ENCODE measurements around the gene SBK2.
A peak's percentile ranks its signal among the peaks of the same experiment; 100 is the strongest.

The SBK2 gene

GRCh38 chr19:55526216-55527196 is 10.4 kb downstream of the SBK2 start:
- TF ChIP-seq, protein P1, sequence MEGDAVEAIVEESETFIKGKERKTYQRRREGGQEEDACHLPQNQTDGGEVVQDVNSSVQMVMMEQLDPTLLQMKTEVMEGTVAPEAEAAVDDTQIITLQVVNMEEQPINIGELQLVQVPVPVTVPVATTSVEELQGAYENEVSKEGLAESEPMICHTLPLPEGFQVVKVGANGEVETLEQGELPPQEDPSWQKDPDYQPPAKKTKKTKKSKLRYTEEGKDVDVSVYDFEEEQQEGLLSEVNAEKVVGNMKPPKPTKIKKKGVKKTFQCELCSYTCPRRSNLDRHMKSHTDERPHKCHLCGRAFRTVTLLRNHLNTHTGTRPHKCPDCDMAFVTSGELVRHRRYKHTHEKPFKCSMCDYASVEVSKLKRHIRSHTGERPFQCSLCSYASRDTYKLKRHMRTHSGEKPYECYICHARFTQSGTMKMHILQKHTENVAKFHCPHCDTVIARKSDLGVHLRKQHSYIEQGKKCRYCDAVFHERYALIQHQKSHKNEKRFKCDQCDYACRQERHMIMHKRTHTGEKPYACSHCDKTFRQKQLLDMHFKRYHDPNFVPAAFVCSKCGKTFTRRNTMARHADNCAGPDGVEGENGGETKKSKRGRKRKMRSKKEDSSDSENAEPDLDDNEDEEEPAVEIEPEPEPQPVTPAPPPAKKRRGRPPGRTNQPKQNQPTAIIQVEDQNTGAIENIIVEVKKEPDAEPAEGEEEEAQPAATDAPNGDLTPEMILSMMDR (IDR thresholded peaks at IDR 0.05): no peak

DNA sequence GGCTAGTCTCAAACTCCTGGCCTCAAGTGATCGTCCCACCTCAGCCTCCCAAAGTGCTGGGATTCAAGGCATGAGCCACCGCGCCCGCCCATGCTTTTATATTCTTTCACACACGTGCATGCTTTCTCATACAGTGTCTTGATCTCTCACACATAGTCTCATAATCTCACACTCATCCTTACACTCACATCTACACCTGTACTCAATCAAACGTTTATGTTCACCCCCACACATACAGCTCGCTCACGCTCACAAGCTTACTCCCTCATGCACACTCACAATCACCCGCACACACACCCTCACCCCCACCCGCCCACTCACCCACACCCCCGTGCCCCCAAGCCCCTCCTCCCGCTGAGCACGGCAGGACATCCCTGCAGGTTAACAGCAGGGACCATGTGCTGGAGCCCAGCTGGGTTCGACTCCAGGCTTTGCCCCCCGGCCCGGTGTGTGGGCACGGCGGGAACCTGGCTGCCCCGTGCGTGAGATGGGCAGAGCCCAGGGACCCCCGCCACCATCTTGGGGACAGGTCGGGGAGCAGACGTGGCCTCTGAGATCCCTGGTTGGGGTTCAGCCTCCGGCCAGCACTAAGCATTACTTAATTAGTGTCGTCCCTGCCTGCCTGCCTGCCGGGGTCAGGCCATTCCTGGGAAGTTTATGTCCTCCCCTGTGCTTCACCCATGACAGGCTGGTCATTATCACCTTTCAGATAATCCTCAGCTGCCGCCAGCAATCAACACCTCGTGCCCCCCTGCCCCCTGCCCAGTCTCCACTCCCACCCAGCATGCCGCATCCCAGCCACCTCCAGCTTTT is 11.4 kb downstream of the SBK2 start:
- TF ChIP-seq, protein P1 (IDR thresholded peaks at IDR 0.05): no peak

GRCh38 chr19:55520691-55521292 is 16.1 kb downstream of the SBK2 start:
- TF ChIP-seq, protein P1 (IDR thresholded peaks at IDR 0.05): no peak

GRCh38 chr19:55519451-55520311 is 17.3 kb downstream of the SBK2 start:
- TF ChIP-seq, protein P1 (IDR thresholded peaks at IDR 0.05): no peak

GRCh38 chr19:55516878-55517620 is 19.9 kb downstream of the SBK2 start:
- TF ChIP-seq, protein P1 (IDR thresholded peaks at IDR 0.05): peak; percentile 80

DNA sequence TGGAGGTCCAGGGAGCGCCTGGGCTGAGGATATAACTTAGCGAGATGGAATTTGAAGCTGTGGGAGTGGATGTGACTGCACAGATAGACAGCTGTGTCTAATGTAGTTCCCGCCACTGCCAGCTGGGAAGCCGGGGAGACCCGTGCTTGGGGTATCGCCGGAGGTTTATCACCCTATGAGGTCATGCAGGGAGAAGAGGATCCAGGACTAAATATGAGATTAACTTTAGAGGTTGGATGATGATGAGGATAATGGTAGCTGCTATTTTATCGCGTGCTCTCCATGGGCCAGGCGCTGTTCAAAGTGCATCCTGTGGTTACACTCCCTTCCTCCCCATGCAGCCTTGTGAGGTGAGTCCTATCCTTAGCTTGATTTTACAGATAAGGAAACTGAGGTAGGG is 28.8 kb downstream of the SBK2 start:
- TF ChIP-seq, protein P1 (IDR thresholded peaks at IDR 0.05): no peak
